ENCODE data around the gene RANBP3.

The RANBP3 gene

DNA sequence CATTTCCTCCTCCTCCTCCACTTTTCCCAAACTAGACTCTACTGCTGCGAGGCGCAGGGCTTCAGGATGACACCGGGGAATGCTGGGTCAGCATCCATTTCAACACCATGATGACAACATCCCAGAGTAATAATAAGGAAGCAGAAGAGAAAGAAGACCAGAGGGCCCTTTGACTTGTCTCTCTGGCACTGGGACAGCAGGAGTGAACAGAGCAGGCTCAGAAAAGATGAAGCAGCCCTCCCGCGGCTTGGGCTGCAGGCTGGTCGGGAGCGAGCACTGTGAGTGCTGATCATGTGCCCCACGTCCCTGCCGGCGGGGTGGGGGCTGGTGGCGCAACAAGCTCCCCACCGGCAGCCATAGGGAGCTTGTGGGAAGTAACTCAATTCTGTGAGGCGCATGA lies 30.5 kb downstream of the RANBP3 start:
- DNase-seq: peak; percentile 92

DNA sequence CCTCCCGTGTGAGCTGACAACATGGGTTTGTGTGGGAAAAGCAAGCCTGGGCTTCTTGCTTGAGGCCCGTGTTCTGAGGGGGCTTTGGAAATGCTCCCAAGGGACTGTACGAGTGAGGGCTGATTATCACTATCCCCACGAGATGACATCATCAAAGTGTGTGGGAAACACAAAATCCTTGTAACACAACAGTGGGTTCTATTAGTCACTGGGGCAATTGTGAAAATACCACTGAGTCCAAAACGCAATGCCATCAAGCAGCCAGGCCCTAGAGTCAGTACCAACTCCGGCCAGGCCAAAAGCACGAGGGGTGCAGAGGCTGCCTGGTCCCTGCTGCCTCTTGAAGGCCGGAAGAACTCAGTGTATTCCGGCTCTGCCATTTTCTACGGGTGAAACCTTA lies 34.3 kb downstream of the RANBP3 start:
- DNase-seq: no peak

- DNase-seq: no peak
Measured at GRCh38 chr19:5943045-5943444, 34.9 kb downstream of the RANBP3 start.

- no peak for DNase-seq
Measured at GRCh38 chr19:5941673-5942072, 36.3 kb downstream of the RANBP3 start.

GRCh38 chr19:5940260-5941208 lies 37.4 kb downstream of the RANBP3 start:
- no peak for DNase-seq

DNA sequence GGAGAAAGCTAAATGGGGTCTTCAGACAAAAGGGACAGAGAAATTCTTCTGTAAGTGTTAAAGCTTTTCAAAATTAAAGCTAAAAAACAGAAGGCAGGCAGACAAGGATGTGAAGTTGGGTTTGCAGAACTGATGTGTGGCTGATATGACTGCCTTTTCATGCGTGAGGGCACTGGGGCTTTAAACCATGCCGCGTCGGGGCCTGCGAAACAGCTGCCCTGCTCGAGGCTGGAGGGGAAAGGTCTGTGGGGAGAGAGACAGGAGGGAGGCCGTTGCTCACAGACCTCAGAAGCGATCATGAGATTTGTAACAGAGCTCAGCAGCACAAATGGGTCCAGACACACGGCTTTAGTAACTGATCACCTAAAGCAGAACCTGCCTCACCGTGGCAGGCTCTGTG lies 40.4 kb downstream of the RANBP3 start:
- DNase-seq: no peak

GRCh38 chr19:5936292-5936592 lies 41.7 kb downstream of the RANBP3 start:
- no peak for DNase-seq

GRCh38 chr19:5935473-5936291 lies 42.3 kb downstream of the RANBP3 start:
- no peak for DNase-seq

GRCh38 chr19:5934774-5935472 lies 43.0 kb downstream of the RANBP3 start:
- DNase-seq: no peak

GRCh38 chr19:5934069-5934401 lies 43.9 kb downstream of the RANBP3 start:
- no peak for DNase-seq

- no peak for DNase-seq
Measured at GRCh38 chr19:5933391-5934068, 44.4 kb downstream of the RANBP3 start.

GRCh38 chr19:5932609-5933262 lies 45.2 kb downstream of the RANBP3 start:
- no peak for DNase-seq

DNA sequence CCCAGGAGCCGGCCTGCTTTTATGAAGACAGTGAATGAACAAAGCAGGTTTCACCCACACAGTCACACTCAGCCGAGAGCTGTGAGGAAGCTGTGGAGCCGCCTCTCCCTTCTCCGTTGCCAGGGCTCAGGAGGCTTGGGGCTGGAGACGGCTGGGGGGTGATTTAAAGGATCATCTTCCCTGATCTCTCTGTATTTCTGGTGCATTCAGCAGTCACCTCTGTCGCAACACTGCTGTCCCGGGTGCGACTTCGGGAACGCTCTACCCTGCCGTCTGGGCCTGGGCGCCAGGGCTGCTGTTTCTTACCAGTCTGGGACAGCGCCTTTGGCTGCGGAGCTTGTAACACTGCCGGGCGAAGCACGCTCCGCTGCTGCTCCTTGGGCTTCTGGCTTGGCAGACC lies 45.8 kb downstream of the RANBP3 start:
- no peak for DNase-seq

DNA sequence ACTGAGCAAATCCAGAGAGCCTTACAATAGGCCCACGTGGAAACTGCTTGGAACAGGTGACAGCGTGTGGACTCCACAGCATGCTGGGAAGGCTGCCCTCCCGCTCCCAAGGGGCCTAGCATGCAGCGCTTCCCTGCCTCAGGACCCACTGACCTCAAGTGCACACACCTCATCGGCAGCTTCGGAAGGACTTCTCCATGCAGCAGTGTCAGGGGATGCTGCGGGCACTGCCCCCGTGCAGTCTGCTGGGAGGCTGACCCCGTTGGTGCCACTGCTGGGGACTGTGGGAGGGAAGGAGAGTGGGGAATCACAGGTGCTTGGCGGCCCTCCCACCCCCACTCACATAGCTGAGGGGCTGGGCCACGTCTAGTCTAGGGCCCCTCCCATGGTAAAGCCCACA lies 46.7 kb downstream of the RANBP3 start:
- DNase-seq: no peak

DNA sequence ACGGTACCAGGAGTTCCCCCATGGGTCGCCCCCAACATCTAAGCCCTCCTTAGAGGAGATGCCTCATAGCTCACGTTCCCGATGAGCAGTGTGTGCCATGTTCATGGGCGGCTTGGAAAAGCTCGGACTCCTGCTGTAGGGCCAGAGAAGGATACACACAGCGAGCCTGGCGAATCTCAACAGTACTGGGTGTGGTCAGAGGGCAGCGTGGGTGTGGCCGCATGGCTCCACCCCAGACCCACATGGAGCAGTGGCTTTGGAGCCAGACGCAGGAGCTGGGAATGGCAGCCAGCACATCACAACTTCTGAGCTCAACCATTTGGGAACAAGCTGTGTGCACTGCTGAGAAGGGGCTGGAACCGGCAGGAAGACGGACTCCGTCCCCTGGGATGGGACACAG lies 48.3 kb downstream of the RANBP3 start:
- no peak for DNase-seq

DNA sequence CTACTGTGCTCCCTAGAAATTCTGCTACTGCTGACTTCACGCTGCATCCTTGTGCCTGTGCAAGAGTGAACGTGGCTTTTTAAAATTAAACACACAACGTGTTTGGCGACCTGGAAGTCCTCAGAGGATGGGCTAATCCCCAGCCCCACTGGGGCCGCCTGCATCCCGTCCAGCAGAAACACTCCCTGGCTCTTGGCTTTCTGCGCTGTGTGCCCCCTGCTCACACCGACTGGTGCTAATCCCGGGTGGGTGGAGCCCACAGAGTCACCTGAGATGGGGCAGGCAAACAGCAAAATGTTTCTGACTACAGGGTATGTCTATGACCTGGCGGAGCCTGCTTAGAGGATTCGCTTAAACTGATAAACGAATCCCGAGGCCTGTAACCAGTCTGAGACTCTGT lies 48.8 kb downstream of the RANBP3 start:
- no peak for DNase-seq

GRCh38 chr19:5927441-5927821 lies 50.5 kb downstream of the RANBP3 start:
- DNase-seq: no peak

GRCh38 chr19:5926641-5927440 lies 51.1 kb downstream of the RANBP3 start:
- DNase-seq: no peak

DNA sequence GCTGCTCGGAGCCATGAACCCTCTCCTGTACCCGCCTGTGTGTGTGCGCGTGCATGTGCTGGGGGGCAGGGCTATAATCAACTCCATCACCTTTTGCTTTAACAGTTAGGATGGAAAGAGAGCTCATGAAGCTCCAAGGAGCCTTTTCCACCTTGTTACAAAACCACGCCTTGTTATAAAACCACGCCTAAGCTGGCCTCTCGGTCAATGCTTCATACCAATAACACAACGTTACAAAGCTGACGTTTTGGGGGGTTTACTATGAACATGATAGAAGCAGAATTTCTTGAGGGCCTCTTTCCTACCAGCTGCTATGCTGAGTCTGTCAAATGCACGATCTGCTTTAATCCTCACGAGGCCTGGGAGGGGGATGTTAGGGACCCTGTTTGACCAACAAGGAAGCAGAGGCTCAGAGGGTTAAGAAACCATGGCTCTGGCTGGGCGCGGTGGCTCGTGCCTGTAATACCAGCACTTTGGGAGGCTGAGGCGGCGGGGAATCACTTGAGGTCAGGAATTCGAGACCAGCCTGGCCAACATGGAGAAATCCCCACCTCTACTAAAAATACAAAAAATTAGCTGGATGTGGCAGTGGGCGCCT lies 52.0 kb downstream of the RANBP3 start:
- DNase-seq: no peak

GRCh38 chr19:5923356-5923755 lies 54.6 kb downstream of the RANBP3 start:
- no peak for DNase-seq

GRCh38 chr19:5922161-5922545 lies 55.8 kb downstream of the RANBP3 start:
- no peak for DNase-seq

All from suppressor macrophage treated with lipopolysaccharide for 4 hours (primary cell).